Measurements from ENCODE around the gene ILK.
A peak's percentile ranks its signal among the peaks of the same experiment; 100 is the strongest.

The ILK gene

DNA sequence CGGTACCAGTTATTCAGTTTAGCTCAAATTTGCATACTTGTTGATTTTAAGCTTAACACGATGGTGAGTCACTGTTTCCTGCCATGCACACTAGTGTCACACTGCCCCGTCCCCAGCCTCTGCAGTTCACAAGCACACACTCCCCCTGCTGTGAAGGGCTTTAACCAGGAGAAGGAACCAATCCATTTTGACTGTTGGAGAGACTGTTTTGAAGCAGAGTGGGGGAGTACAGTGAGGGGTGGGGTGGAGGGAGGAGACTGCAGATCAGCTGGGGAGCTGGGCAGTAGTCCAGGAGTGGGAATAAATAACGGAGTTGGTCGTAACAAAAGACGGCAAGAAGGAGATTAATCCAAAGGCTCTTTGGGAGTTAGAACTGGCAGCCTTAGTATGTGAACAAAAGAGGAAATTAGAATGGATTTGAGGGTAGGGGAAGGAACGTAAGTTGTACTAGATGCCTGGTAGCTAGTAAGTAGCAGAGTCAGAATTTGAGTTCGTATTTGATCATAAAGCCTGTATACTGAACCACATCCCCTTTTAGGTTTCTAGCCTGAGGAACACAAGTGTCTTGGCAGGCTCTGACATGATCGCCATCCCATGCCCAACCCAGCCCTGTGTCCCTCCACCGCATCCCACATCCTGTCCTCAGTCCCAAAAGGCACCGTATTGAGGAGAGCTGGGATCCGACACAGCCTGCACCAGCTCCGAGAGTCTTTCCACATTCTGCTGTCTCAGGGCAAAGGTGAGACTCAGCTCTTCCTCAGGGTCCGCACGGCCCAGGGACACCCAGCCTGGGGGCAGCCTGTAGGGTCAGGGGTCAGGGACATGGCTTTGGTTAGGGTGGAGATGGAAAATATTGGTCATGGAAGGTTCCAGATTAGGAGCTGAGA lies 14.8 kb downstream of the ILK start:
- Histone ChIP-seq H3K4me1 (ENCODE audit: insufficient read depth, low read length) (peaks cover 14% of the 10 kb centered on the region; the same call in 1 of the 2 replicates), H3K9me3 (ENCODE audit: insufficient read depth, low read depth, low read length) (no peaks in the 10 kb centered on the region), H3K4me3 (ENCODE audit: low read length) (peak overlapping the region; percentile 81), H3K36me3 (ENCODE audit: insufficient read depth, low read depth, low read length) (peaks cover 21% of the 10 kb centered on the region), H3K9ac (ENCODE audit: low read depth, low read length) (peak overlapping the region; percentile 78), H3K27me3 (ENCODE audit: insufficient read depth, low read length) (no peaks in the 10 kb centered on the region), H3K27ac (ENCODE audit: low read length) (no peak overlapping the region)

DNA sequence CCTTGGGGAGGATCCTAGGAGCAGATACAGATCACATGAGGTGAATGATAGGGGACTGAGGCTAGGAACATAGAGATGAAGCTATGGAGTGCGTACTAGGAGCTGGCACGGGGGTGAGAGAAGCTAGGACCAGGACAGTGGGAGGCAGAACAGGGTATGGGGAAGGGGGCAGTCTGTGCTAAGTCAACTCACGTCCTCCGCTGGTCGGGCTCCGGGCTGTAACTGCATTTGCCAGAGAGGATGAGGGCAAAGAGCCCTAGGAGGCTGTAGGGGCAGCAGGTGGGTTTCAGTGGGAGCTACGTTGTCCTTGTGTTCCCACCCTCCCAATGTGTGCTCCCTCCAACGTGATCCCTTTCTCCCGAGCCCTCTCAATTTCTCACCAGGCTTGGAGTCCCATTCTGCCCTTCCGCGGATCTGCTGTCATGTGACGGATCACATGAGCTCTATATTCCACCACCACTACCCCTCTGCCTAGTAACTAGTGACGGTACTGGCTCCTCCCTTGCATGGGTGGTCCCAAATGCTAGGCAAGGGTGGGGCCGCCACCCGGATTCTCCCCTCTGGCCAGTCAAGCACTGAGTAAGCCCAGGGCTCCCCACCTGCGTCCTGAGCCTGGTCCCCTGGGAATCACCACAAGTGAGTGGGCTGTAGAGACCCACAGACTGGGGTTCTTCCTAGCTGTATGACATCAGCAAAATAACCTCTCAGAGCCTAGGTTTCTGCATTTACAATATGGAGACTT lies 15.6 kb downstream of the ILK start, which contains the start of gene TPP1:
TPP1 (minus strand) TSS at position 419 of the 742 bp plus-strand sequence; CDS start at position 397, 22 bp downstream.
- Histone ChIP-seq H3K27me3 (ENCODE audit: insufficient read depth, low read length) (no peaks in the 10 kb centered on the region), H3K9me3 (ENCODE audit: insufficient read depth, low read depth, low read length) (no peaks in the 10 kb centered on the region), H3K4me3 (ENCODE audit: low read length) (peak within 1 kb of the TSS; percentile 81), H3K9ac (ENCODE audit: low read depth, low read length) (peak within 1 kb of the TSS; percentile 78), H3K36me3 (ENCODE audit: insufficient read depth, low read depth, low read length) (peaks cover 19% of the 10 kb centered on the region), H3K27ac (ENCODE audit: low read length) (no peak within 1 kb of the TSS), H3K4me1 (ENCODE audit: insufficient read depth, low read length) (peaks cover 14% of the 10 kb centered on the region; the same call in 1 of the 2 replicates)

DNA sequence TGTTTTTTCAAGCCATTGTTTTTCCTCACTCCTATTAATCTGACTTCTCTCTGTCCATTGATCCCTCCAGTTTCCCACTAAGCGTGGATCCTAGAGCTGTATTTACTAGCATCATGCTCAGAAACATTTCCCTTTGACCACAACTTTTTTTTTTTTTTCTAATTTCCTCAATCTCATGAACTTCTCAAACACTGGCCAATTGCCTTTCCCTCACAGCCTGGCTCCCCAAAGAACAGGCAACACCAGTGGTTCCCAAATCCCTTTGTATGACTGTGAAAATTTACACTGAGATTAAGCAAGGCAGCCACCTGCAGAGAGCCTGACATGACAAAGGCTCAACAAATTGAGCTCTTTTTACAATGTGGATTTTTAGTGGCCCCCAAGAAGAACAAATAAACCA lies 17.1 kb downstream of the ILK start:
- Histone ChIP-seq H3K9ac (ENCODE audit: low read depth, low read length) (peak overlapping the region; percentile 10; the same call in 1 of the 2 replicates), H3K36me3 (ENCODE audit: insufficient read depth, low read depth, low read length) (peaks cover 19% of the 10 kb centered on the region), H3K4me3 (ENCODE audit: low read length) (peak overlapping the region; percentile 10; the same call in 1 of the 2 replicates), H3K9me3 (ENCODE audit: insufficient read depth, low read depth, low read length) (no peaks in the 10 kb centered on the region), H3K27ac (ENCODE audit: low read length) (no peak overlapping the region), H3K27me3 (ENCODE audit: insufficient read depth, low read length) (no peaks in the 10 kb centered on the region), H3K4me1 (ENCODE audit: insufficient read depth, low read length) (peaks cover 14% of the 10 kb centered on the region; the same call in 1 of the 2 replicates)

DNA sequence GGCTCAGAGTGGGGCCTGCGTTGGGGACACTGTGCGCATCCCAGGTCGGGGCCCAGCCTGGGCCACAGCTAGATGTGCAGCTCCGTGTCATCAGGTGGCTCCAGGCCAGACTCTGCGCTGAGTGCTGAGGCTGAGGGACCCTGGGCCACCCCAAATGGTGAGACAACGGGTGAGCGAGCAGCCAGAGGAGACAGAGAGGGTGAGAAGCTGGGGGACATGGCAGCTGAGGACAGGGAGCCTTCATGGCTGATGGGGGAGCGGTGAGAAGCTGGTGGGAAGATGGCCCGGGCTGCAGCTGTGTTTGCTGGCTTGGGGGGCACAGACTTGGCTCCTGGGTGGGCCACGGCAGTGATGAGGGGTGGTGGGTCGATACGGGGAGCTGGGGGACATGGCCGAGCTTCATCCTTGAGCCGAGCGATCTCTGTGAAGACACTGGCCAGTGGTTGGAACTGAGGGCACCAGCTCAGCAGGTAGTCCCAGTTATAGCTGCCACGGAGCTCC lies 18.2 kb downstream of the ILK start:
- H3K4me3 ChIP-seq (ENCODE audit: low read length), result no peak overlapping the region
- H3K27ac ChIP-seq (ENCODE audit: low read length), result no peak overlapping the region
- no peaks in the 10 kb centered on the region for H3K9me3 ChIP-seq (ENCODE audit: insufficient read depth, low read depth, low read length)
- H3K36me3 ChIP-seq (ENCODE audit: insufficient read depth, low read depth, low read length), result peaks cover 24% of the 10 kb centered on the region; the same call in 1 of the 2 replicates
- H3K4me1 ChIP-seq (ENCODE audit: insufficient read depth, low read length), result peaks cover 14% of the 10 kb centered on the region; the same call in 1 of the 2 replicates
- no peaks in the 10 kb centered on the region for H3K27me3 ChIP-seq (ENCODE audit: insufficient read depth, low read length)
- H3K9ac ChIP-seq (ENCODE audit: low read depth, low read length), result no peak overlapping the region

DNA sequence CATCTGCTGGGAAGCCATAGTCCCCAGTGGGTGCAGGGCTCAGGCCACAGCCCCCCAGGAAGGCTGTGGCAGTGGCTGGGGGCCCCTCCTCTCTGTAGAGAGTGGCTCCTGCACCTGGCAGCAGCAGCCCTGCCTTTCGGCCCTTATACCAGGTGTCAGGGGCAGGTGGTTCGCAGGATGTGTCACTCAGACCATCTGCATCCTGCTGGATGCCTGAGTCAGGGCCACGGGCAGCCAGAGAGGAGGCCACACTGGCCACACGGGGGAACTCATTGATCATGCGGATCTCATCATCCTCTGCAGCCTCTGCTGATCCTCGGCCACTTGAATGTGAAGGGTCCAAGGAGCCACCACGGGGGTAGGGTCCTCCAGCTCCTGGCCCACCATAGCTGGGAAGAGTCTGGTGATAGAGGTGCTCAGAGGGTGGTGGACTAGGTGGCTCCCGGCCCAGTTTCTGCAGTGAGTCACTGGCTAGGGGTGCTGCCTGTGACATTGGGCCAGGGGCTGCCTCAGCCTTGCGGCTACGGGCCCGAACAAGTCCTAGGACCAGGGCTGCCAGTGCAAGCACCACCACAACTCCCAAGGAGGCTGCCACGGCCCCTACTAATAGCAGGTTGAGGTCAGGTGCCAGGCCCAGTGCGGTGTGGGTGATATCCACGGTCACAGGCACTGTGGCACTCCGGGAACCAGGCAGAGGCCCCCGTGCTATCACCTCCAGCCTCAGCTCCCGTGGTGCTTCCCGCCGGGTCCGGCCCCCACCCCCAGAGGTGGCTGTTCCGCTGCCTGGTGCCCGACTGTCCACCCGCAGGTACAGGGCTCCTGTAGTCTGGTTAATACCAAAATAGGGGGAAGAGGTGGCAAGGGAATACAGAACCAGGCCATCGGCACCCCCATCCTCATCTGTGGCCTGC lies 18.9 kb downstream of the ILK start:
- no peak overlapping the region for H3K9ac ChIP-seq (ENCODE audit: low read depth, low read length)
- peaks cover 14% of the 10 kb centered on the region; the same call in 1 of the 2 replicates for H3K4me1 ChIP-seq (ENCODE audit: insufficient read depth, low read length)
- H3K9me3 ChIP-seq (ENCODE audit: insufficient read depth, low read depth, low read length), result no peaks in the 10 kb centered on the region
- H3K36me3 ChIP-seq (ENCODE audit: insufficient read depth, low read depth, low read length), result peaks cover 32% of the 10 kb centered on the region; the same call in 1 of the 2 replicates
- no peak overlapping the region for H3K27ac ChIP-seq (ENCODE audit: low read length)
- H3K4me3 ChIP-seq (ENCODE audit: low read length), result no peak overlapping the region
- H3K27me3 ChIP-seq (ENCODE audit: insufficient read depth, low read length), result no peaks in the 10 kb centered on the region

DNA sequence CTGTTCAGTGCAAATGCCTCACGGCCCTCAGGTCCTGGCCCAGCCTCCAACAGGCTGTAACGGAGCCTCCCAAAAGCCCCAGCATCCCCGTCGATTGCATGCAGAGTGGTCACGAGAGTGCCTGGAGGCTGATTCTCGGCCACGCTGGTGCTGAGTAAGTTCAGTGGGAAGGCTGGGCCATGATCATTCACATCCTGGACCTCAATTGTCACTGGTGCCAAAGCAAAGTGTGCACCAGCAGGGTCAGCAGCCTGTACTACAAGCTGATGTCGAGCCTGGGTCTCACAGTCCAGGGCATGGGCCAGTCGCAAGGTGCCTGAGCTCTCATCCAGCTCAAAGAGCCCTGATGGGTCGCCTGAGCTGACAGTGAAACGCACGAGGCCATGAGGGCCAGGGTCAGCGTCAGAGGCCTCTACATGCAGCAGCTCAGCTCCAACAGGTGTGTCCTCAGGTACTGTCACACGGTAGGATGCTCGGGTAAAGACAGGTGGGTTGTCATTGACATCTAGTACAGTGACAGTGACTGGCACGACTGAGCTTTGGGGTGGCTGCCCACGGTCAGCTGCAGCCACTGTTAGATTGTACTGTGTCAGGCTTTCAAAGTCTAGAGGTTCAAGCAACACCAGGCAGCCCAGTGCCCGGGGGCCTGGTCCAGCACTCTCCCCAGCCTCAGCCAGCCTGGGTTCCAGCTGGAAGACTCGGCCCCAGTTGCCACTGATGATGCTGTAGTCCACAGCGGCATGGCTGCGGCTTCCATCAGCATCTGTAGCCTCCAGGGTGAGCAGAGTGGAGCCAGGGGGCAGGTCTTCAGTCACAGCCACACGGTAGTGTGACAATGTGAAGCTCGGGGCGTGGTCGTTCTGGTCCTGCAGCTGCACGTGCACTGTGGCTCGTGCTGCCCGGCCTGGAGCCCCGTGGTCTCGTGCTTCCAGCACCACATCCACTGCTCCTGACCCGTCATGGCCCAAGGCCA lies 20.1 kb downstream of the ILK start:
- H3K27ac ChIP-seq (ENCODE audit: low read length), result no peak overlapping the region
- peaks cover 38% of the 10 kb centered on the region; the same call in 1 of the 2 replicates for H3K36me3 ChIP-seq (ENCODE audit: insufficient read depth, low read depth, low read length)
- no peak overlapping the region for H3K9ac ChIP-seq (ENCODE audit: low read depth, low read length)
- peaks cover 14% of the 10 kb centered on the region; the same call in 1 of the 2 replicates for H3K4me1 ChIP-seq (ENCODE audit: insufficient read depth, low read length)
- H3K4me3 ChIP-seq (ENCODE audit: low read length), result no peak overlapping the region
- H3K9me3 ChIP-seq (ENCODE audit: insufficient read depth, low read depth, low read length), result no peaks in the 10 kb centered on the region
- no peaks in the 10 kb centered on the region for H3K27me3 ChIP-seq (ENCODE audit: insufficient read depth, low read length)

DNA sequence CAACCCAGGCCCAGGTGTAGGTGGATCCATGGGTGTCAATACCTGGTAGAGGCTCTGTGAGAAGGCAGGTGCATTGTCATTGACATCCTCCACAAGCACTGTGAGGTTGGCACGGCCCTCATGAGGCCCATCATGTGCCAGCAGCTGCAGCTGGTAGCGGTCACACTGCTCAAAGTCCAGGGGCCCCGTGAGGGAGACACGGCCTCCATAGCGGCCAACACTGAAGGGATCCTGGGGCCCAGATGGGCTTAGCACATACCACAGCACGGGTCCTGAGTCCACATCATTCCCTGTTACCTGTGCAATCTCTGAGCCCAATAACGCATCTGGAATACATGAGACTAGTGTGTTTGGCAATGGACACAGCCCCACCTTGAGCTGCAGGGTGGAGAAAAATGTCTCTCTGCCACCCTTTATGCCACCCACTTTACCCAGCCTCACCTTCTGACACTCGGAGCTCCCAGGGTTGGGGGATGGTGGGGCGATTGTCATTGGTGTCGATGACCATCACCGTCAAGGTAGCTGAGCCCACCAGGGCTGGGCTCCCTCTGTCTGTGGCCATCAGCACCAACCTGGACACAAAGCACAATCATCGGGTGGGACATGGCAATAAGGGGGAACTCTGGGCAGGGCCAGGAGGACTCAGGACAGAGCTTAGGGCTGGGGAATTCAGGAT lies 21.7 kb downstream of the ILK start:
- Histone ChIP-seq H3K27ac (ENCODE audit: low read length) (no peak overlapping the region), H3K4me3 (ENCODE audit: low read length) (no peak overlapping the region), H3K9me3 (ENCODE audit: insufficient read depth, low read depth, low read length) (no peaks in the 10 kb centered on the region), H3K27me3 (ENCODE audit: insufficient read depth, low read length) (no peaks in the 10 kb centered on the region), H3K9ac (ENCODE audit: low read depth, low read length) (no peak overlapping the region), H3K36me3 (ENCODE audit: insufficient read depth, low read depth, low read length) (peaks cover 45% of the 10 kb centered on the region; the same call in 1 of the 2 replicates), H3K4me1 (ENCODE audit: insufficient read depth, low read length) (peaks cover 8% of the 10 kb centered on the region; the same call in 1 of the 2 replicates)

DNA sequence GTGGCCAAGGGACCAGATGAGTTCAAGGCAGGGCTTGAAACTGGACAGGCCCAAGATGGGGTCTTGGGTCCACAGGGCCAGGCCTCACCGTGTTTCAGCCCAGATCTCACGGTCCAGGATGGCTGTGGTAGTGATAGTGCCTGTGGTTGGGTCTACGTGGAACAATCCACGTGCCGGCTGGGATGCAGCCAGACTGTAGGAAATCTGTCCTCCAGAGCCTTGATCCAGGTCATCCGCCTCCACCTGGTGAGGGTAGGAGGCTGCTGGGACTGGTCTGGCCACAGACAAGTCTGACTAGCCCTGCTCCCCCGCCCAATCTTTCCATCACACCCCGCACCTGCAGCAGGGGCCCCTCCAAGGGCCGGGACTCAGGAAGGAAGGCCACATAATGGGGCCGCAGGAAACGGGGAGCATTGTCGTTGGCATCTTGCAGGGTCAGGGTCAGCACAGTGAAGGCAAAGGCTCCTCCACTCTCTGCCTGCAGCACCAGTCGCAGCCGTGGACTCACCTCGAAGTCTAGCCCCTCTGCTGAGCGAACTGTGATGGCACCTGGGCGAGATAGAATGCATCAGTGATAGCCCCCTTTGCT lies 22.4 kb downstream of the ILK start:
- Histone ChIP-seq H3K27ac (ENCODE audit: low read length) (no peak overlapping the region), H3K27me3 (ENCODE audit: insufficient read depth, low read length) (no peaks in the 10 kb centered on the region), H3K4me1 (ENCODE audit: insufficient read depth, low read length) (peaks cover 2% of the 10 kb centered on the region; the same call in 1 of the 2 replicates), H3K36me3 (ENCODE audit: insufficient read depth, low read depth, low read length) (peaks cover 47% of the 10 kb centered on the region; the same call in 1 of the 2 replicates), H3K9ac (ENCODE audit: low read depth, low read length) (no peak overlapping the region), H3K4me3 (ENCODE audit: low read length) (no peak overlapping the region), H3K9me3 (ENCODE audit: insufficient read depth, low read depth, low read length) (no peaks in the 10 kb centered on the region)

DNA sequence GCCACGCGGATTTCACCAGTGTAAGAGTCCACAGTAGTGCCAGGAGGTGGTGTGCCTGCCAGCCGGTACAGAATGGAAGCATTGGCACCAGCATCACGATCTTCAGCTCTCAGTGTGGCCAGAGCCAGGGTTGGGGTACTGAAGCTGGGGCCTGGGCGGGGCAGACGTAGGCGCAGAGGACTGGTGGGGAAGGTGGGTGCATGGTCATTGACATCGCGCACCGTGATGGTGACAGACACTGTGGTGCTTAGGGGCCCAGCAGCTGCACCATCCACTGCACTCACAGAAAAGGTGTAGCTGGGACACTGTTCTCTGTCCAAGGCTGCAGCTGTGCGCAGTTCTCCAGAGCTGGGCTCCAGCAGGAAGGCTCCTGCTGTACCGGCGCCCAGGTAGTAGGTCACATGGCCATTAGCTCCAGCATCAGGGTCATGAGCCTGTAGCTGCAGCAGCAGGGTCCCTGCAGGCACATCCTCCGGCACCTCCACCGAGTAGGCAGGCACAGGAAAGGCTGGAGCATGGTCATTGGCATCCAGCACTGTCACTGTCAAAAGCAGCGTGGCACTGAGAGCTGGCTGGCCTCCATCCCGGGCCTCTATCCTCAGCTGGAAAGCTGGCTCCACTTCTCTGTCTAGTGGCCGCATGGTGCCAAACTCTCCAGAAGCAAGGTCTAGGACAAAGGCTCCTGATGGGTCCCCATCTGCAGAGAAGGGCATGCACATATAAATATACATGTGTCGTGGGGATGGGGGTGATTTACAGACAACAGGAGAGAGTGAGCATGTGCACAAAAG lies 23.6 kb downstream of the ILK start:
- no peaks in the 10 kb centered on the region for H3K27me3 ChIP-seq (ENCODE audit: insufficient read depth, low read length)
- H3K9ac ChIP-seq (ENCODE audit: low read depth, low read length), result no peak overlapping the region
- H3K4me3 ChIP-seq (ENCODE audit: low read length), result no peak overlapping the region
- H3K9me3 ChIP-seq (ENCODE audit: insufficient read depth, low read depth, low read length), result no peaks in the 10 kb centered on the region
- H3K36me3 ChIP-seq (ENCODE audit: insufficient read depth, low read depth, low read length), result peaks cover 58% of the 10 kb centered on the region; the same call in 1 of the 2 replicates
- no peak overlapping the region for H3K27ac ChIP-seq (ENCODE audit: low read length)
- no peaks in the 10 kb centered on the region for H3K4me1 ChIP-seq (ENCODE audit: insufficient read depth, low read length)

Measured in iPS-20b (cell line).